GM06990 (cell line): ENCODE measurements around the gene NBEA.

ENCODE experiments used
- DNase-seq: peaks from one replicate; pipeline ENCODE4 v3.0.0-alpha.2; 2011; ENCODE audit not compliant: insufficient read length; ENCODE audit errors: extremely low read depth
- H3K27me3 ChIP-seq: replicated peaks from 2 replicates; pipeline ENCODE4 v1.6.0; 2011; ENCODE audit warnings: low read length; ENCODE audit not compliant: control insufficient read depth, insufficient read depth
- H3K36me3 ChIP-seq: 2 replicates; pipeline ENCODE4 v1.5.1; 2011; ENCODE audit warnings: low read length; ENCODE audit not compliant: control insufficient read depth, insufficient read depth
- H3K4me3 ChIP-seq: replicated peaks from 2 replicates; pipeline ENCODE4 v1.5.1; 2011; ENCODE audit warnings: low read depth, mild to moderate bottlenecking, control low read depth, low read length
- CTCF ChIP-seq: IDR thresholded peaks from 2 replicates; pipeline ENCODE4 v1.5.1; 2011; ENCODE audit warnings: low read length, control low read depth, mild to moderate bottlenecking, inconsistent platforms; ENCODE audit not compliant: insufficient read depth, poor library complexity, severe bottlenecking

Gene NBEA

GRCh38 chr13:35694549-35695447 lies 752.7 kb downstream of the NBEA start:
- Histone ChIP-seq H3K4me3 (no peak overlapping the region), H3K36me3 (no peaks in the 10 kb centered on the region), H3K27me3 (no peaks in the 10 kb centered on the region)
- TF ChIP-seq CTCF = no peak
- DNase-seq = peak; percentile 9

GRCh38 chr13:35695448-35695770 lies 753.3 kb downstream of the NBEA start:
- DNase-seq = no peak
- TF ChIP-seq CTCF = no peak
- H3K4me3 ChIP-seq = no peak overlapping the region
- no peaks in the 10 kb centered on the region for H3K27me3 ChIP-seq
- H3K36me3 ChIP-seq = no peaks in the 10 kb centered on the region

- Histone ChIP-seq H3K4me3 (no peak overlapping the region), H3K36me3 (no peaks in the 10 kb centered on the region), H3K27me3 (no peaks in the 10 kb centered on the region)
- TF ChIP-seq CTCF = no peak
- DNase-seq = no peak
Measured at GRCh38 chr13:35697186-35697730, 755.2 kb downstream of the NBEA start.

GRCh38 chr13:35698911-35699576 lies 757.0 kb downstream of the NBEA start:
- TF ChIP-seq CTCF = no peak
- Histone ChIP-seq H3K4me3 (no peak overlapping the region), H3K36me3 (no peaks in the 10 kb centered on the region), H3K27me3 (no peaks in the 10 kb centered on the region)
- DNase-seq = no peak

GRCh38 chr13:35699825-35700510 lies 757.9 kb downstream of the NBEA start:
- no peak for DNase-seq
- Histone ChIP-seq H3K36me3 (no peaks in the 10 kb centered on the region), H3K27me3 (no peaks in the 10 kb centered on the region), H3K4me3 (no peak overlapping the region)
- no peak for TF ChIP-seq CTCF
